Measurements from ENCODE around the gene LBHD2. TPM values are rescaled to one million over a fixed set of nuclear protein-coding genes. Genes with fewer than 3 reads are reported as not detected.

Gene LBHD2
- total and polyA plus RNA-seq, 8 donors: not detected

DNA sequence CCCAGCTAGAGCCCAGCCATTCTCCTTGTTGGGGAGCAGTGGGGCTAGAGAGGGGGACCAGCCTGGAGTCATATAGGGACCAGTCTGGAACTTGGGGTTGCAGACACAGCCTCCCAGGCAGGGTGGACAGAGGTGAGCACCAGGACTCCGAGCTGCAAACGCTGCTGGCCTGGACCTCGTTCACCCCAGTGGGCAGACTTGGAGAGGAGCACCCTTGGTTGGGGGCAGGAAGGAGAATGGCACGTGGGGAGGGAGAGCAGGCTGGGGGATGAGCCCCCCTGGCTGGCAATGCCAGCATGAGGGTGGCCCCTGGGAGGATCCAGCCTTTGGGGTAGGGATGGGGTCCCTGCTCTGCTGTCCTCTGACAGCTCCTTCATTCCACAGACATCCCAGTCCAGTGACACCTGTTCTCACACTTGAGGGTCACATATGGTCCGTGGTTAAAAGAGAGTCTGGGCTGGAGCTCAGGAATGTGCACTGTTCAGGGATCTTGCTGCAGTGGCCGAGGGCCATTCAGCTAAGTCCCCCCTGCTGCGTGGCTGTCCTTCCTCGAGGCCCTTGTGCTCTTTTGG is 2.8 kb downstream of the LBHD2 start:
- TF ChIP-seq, protein P1, sequence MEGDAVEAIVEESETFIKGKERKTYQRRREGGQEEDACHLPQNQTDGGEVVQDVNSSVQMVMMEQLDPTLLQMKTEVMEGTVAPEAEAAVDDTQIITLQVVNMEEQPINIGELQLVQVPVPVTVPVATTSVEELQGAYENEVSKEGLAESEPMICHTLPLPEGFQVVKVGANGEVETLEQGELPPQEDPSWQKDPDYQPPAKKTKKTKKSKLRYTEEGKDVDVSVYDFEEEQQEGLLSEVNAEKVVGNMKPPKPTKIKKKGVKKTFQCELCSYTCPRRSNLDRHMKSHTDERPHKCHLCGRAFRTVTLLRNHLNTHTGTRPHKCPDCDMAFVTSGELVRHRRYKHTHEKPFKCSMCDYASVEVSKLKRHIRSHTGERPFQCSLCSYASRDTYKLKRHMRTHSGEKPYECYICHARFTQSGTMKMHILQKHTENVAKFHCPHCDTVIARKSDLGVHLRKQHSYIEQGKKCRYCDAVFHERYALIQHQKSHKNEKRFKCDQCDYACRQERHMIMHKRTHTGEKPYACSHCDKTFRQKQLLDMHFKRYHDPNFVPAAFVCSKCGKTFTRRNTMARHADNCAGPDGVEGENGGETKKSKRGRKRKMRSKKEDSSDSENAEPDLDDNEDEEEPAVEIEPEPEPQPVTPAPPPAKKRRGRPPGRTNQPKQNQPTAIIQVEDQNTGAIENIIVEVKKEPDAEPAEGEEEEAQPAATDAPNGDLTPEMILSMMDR (IDR thresholded peaks at IDR 0.05): no peak
- no peaks in the 10 kb centered on the region for H3K9me3 ChIP-seq
- H3K4me3 ChIP-seq: no peak overlapping the region
- no peaks in the 10 kb centered on the region for H3K36me3 ChIP-seq
- ATAC-seq: no peak
- intact Hi-C loops (cut with DNase I): no loop called here
- peaks cover 3 to 11% of the 10 kb centered on the region in 2 donors for H3K4me1 ChIP-seq
- H3K27ac ChIP-seq: no peak overlapping the region
- DNase-seq: peak in 1 of 4 donors; percentile 65
- peaks cover 18 to 74% of the 10 kb centered on the region in 2 donors for H3K27me3 ChIP-seq

DNA sequence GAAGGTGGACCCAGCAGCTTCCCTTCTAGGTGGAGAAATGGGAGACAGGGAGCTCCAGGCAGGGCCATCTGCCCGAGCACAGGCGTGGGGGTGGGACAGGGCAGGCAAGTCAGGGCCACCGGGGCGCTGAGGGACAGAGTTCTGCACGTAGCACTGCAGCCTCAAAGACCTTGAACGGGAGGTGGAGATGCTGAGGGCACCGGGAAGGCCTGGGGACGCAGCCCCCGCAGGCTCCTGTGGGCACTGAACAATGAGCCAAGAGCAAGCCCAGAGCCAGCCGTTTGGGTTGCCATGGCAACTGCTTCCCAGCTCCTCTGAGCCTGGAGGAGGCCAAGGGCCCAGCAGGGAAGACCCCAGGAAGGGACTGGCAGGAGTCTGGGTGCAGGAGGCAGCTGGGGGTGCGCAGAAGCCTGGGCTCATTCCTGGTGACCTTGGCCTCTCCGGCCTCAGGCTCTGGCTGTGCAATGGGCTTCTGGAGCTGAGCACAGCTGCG is 3.4 kb downstream of the LBHD2 start:
- TF ChIP-seq, protein P1 (IDR thresholded peaks at IDR 0.05): no peak

GRCh38 chr14:103088921-103089320 is 4.9 kb downstream of the LBHD2 start:
- DNase-seq (peak in 1 of 4 donors; percentile 67), ATAC-seq (no peak)
- intact Hi-C loops (cut with DNase I): no loop called here
- TF ChIP-seq, protein P1 (IDR thresholded peaks at IDR 0.05): no peak
- peaks cover 3 to 12% of the 10 kb centered on the region in 2 donors for H3K4me1 ChIP-seq
- no peaks in the 10 kb centered on the region for H3K36me3 ChIP-seq
- H3K4me3 ChIP-seq: no peak overlapping the region
- H3K9me3 ChIP-seq: no peaks in the 10 kb centered on the region
- peaks cover 16 to 55% of the 10 kb centered on the region in 2 donors for H3K27me3 ChIP-seq
- no peak overlapping the region for H3K27ac ChIP-seq

More for the DNA sequence above, 3.4 kb downstream of the LBHD2 start:
- H3K36me3 ChIP-seq: no peaks in the 10 kb centered on the region
- intact Hi-C loops (cut with DNase I): no loop called here
- DNase-seq: peak in 1 of 4 donors; percentile 57
- no peaks in the 10 kb centered on the region for H3K9me3 ChIP-seq
- no peak overlapping the region for H3K27ac ChIP-seq
- no peak for ATAC-seq
- H3K4me1 ChIP-seq: peaks cover 3 to 12% of the 10 kb centered on the region in 2 donors
- H3K27me3 ChIP-seq: peaks cover 18 to 69% of the 10 kb centered on the region in 2 donors
- H3K4me3 ChIP-seq: no peak overlapping the region

DNA sequence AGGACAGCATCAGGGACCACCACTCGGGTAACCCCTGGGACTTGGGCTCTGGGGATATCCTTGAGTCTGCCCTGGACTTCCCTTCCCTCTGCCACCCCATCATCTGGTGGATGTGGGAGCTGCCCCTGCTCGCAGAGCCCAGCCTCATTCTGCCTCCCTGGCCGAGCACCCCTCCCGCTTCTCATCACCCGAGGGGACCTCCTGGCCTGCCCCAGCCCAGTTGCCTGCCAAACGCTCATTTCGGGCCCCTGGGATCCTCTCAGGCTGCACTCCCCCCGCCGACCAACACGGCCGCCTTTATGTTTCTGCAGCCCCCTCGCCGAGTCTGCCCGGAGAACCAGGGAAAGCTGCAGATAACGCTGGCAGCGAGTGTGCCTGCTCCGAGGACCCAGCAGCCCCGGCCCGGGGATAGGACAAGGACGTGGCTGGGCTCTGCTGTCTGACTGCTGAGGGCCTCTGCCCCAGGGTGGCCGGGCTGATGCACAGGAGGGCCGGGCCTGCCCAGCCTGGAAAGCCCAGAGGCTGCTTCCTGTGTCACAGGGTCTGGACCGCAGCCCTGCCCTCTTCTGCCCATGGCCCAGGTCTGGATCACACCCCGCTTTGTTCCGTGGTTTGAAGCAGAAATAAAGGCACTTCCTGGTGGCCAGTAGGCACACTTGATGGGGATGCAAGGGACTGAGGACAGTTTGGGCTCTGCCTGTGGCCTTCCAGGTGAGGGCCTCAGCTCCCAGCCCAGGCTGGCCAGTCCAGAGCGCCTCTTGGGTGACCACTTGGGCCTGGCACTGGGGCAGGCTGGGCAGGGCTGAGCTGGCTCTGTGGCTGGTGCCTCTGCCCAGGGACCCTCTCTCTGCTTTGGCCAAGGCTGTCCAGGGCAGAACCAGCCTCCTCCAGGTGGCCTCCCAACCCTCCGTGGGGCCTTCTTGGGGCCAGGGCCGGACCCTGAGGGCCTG is 5.7 kb downstream of the LBHD2 start:
- TF ChIP-seq, protein P1 (IDR thresholded peaks at IDR 0.05): no peak
- ATAC-seq: no peak
- H3K27ac ChIP-seq: no peak overlapping the region
- H3K4me1 ChIP-seq: peaks cover 3 to 12% of the 10 kb centered on the region in 2 donors
- peaks cover 9 to 48% of the 10 kb centered on the region in 2 donors for H3K27me3 ChIP-seq
- DNase-seq: peak in 1 of 4 donors; percentile 67
- H3K4me3 ChIP-seq: no peak overlapping the region
- H3K36me3 ChIP-seq: no peaks in the 10 kb centered on the region
- intact Hi-C loops (cut with DNase I): no loop called here
- no peaks in the 10 kb centered on the region for H3K9me3 ChIP-seq
